ENCODE measurements around the gene SGPP2. TPM values are rescaled to one million over a fixed set of nuclear protein-coding genes. Genes with fewer than 3 reads are reported as not detected.
A peak's percentile ranks its signal among the peaks of the same experiment; 100 is the strongest.

Gene SGPP2
- total RNA-seq: under 1 TPM in 2 of 3 donors, not detected in 1; 0.25 to 0.30 TPM
- 0.27 TPM for total RNA-seq (2013)

- H3K27me3 ChIP-seq (ENCODE audit: control insufficient read depth, insufficient read depth, low read length): peaks cover 8% of the 10 kb centered on the region
- H3K27me3 Mint-ChIP-seq (ENCODE audit: low read depth in 2 of 2): peaks cover 28 to 44% of the 10 kb centered on the region in 2 donors
- no peaks in the 10 kb centered on the region for H3K9me3 Mint-ChIP-seq
- intact Hi-C loops (cut with micrococcal nuclease): no loop called here
- H3K4me1 Mint-ChIP-seq: no peaks in the 10 kb centered on the region
- DNase-seq (peak in 1 of 2 donors; percentile 41), ATAC-seq (no peak)
- 2% methylated on average over 61 of the region's 61 CpGs for WGBS (ENCODE audit: insufficient coverage)
- no peaks in the 10 kb centered on the region for H3K36me3 ChIP-seq (ENCODE audit: control insufficient read depth, insufficient read depth, low read length)
- peaks cover 4% of the 10 kb centered on the region for H3K4me1 ChIP-seq (ENCODE audit: control insufficient read depth, insufficient read depth, low read length)
- no peak for TF ChIP-seq CTCF (IDR thresholded peaks at IDR 0.05)
- peak within 1 kb of the TSS; percentile 49 for H3K4me3 Mint-ChIP-seq
- no peak within 1 kb of the TSS for H3K27ac Mint-ChIP-seq
- H3K9me3 ChIP-seq (ENCODE audit: control insufficient read depth, insufficient read depth, low read length): no peaks in the 10 kb centered on the region
- H3K36me3 Mint-ChIP-seq: no peaks in the 10 kb centered on the region
- H3K27ac ChIP-seq (ENCODE audit: low read length): no peak within 1 kb of the TSS
- H3K4me3 ChIP-seq (ENCODE audit: low read length): peak within 1 kb of the TSS; percentile 4
Measured at GRCh38 chr2:222424276-222424728, at the start of gene SGPP2. SGPP2 (plus strand) TSS chr2:222424543; CDS start chr2:222424603, 60 bp downstream.

- intact Hi-C loops (cut with micrococcal nuclease): no loop called here
- Histone ChIP-seq H3K27me3 (ENCODE audit: control insufficient read depth, insufficient read depth, low read length) (no peaks in the 10 kb centered on the region), H3K4me3 (ENCODE audit: low read length) (no peak overlapping the region), H3K27ac (ENCODE audit: low read length) (no peak overlapping the region), H3K4me1 (ENCODE audit: control insufficient read depth, insufficient read depth, low read length) (no peaks in the 10 kb centered on the region), H3K36me3 (ENCODE audit: control insufficient read depth, insufficient read depth, low read length) (no peaks in the 10 kb centered on the region), H3K9me3 (ENCODE audit: control insufficient read depth, insufficient read depth, low read length) (no peaks in the 10 kb centered on the region)
- Mint-ChIP-seq H3K9me3 (peaks cover 11 to 27% of the 10 kb centered on the region in 2 donors), H3K27me3 (ENCODE audit: low read depth in 2 of 2) (no peaks in the 10 kb centered on the region), H3K4me3 (no peak overlapping the region), H3K36me3 (no peaks in the 10 kb centered on the region), H3K27ac (no peak overlapping the region), H3K4me1 (no peaks in the 10 kb centered on the region)
- WGBS (ENCODE audit: insufficient coverage): no CpG with 5 or more reads among the region's 1 CpG
- ATAC-seq (no peak), DNase-seq (no peak)
- TF ChIP-seq CTCF (IDR thresholded peaks at IDR 0.05): no peak
Measured at GRCh38 chr2:222375798-222376197, 48.5 kb upstream of the SGPP2 start.

- WGBS (ENCODE audit: insufficient coverage): 67% methylated on average over 1 of the region's 2 CpGs
- Mint-ChIP-seq H3K36me3 (no peaks in the 10 kb centered on the region), H3K27ac (no peak overlapping the region), H3K27me3 (ENCODE audit: low read depth in 2 of 2) (no peaks in the 10 kb centered on the region), H3K4me3 (no peak overlapping the region), H3K4me1 (no peaks in the 10 kb centered on the region), H3K9me3 (peaks cover 9 to 12% of the 10 kb centered on the region in 2 donors)
- H3K9me3 ChIP-seq (ENCODE audit: control insufficient read depth, insufficient read depth, low read length): no peaks in the 10 kb centered on the region
- no peak overlapping the region for H3K27ac ChIP-seq (ENCODE audit: low read length)
- no peak for TF ChIP-seq CTCF (IDR thresholded peaks at IDR 0.05)
- no peaks in the 10 kb centered on the region for H3K27me3 ChIP-seq (ENCODE audit: control insufficient read depth, insufficient read depth, low read length)
- no peak overlapping the region for H3K4me3 ChIP-seq (ENCODE audit: low read length)
- ATAC-seq: no peak
- intact Hi-C loops (cut with micrococcal nuclease): no loop called here
- no peaks in the 10 kb centered on the region for H3K36me3 ChIP-seq (ENCODE audit: control insufficient read depth, insufficient read depth, low read length)
- no peaks in the 10 kb centered on the region for H3K4me1 ChIP-seq (ENCODE audit: control insufficient read depth, insufficient read depth, low read length)
- DNase-seq: no peak
Measured at GRCh38 chr2:222380456-222380855, 43.9 kb upstream of the SGPP2 start.

- intact Hi-C loops (cut with micrococcal nuclease): no loop called here
- no peaks in the 10 kb centered on the region for H3K4me1 Mint-ChIP-seq
- Histone ChIP-seq H3K27ac (ENCODE audit: low read length) (no peak overlapping the region), H3K4me3 (ENCODE audit: low read length) (no peak overlapping the region), H3K36me3 (ENCODE audit: control insufficient read depth, insufficient read depth, low read length) (no peaks in the 10 kb centered on the region), H3K4me1 (ENCODE audit: control insufficient read depth, insufficient read depth, low read length) (no peaks in the 10 kb centered on the region), H3K27me3 (ENCODE audit: control insufficient read depth, insufficient read depth, low read length) (no peaks in the 10 kb centered on the region), H3K9me3 (ENCODE audit: control insufficient read depth, insufficient read depth, low read length) (no peaks in the 10 kb centered on the region)
- no peaks in the 10 kb centered on the region for H3K27me3 Mint-ChIP-seq (ENCODE audit: low read depth in 2 of 2)
- no peak for DNase-seq
- no peaks in the 10 kb centered on the region for H3K36me3 Mint-ChIP-seq
- ATAC-seq: no peak
- H3K27ac Mint-ChIP-seq: no peak overlapping the region
- 77% methylated on average over 2 of the region's 3 CpGs for WGBS (ENCODE audit: insufficient coverage)
- peaks cover 5 to 7% of the 10 kb centered on the region in 2 donors for H3K9me3 Mint-ChIP-seq
- no peak overlapping the region for H3K4me3 Mint-ChIP-seq
- no peak for TF ChIP-seq CTCF (IDR thresholded peaks at IDR 0.05)
Measured at GRCh38 chr2:222381566-222381965, 42.8 kb upstream of the SGPP2 start.
